Mucosa of stomach (tissue), 1 donor: ENCODE data around the gene AKAP13.
"Not testable (repeated sequence)": the region's sequence is repeated elsewhere in the genome, so short reads cannot be mapped to it uniquely, and the experiment has no call there.

Experiments used
- H3K27me3 ChIP-seq: one replicate; pipeline ENCODE4 v1.7.0; 2013; ENCODE audit warnings: mild to moderate bottlenecking, low read length; ENCODE audit not compliant: control insufficient read depth, insufficient read depth
- H3K36me3 ChIP-seq: one replicate; pipeline ENCODE4 v1.7.0; 2013; ENCODE audit warnings: low read length; ENCODE audit not compliant: control insufficient read depth, insufficient read depth
- H3K4me1 ChIP-seq: one replicate; pipeline ENCODE4 v1.7.0; 2013; ENCODE audit warnings: mild to moderate bottlenecking, low read length; ENCODE audit not compliant: control insufficient read depth, insufficient read depth
- H3K4me3 ChIP-seq: one replicate; pipeline ENCODE4 v1.7.0; 2013; ENCODE audit warnings: low read length
- H3K9ac ChIP-seq: one replicate; pipeline ENCODE4 v1.7.0; 2013; ENCODE audit warnings: mild to moderate bottlenecking, low read length, moderate library complexity
- H3K9me3 ChIP-seq: one replicate; pipeline ENCODE4 v1.7.0; 2013; ENCODE audit warnings: mild to moderate bottlenecking, low read length, moderate library complexity; ENCODE audit not compliant: control insufficient read depth
- donor health status: Pancreatic carcinoma.

AKAP13 gene

DNA sequence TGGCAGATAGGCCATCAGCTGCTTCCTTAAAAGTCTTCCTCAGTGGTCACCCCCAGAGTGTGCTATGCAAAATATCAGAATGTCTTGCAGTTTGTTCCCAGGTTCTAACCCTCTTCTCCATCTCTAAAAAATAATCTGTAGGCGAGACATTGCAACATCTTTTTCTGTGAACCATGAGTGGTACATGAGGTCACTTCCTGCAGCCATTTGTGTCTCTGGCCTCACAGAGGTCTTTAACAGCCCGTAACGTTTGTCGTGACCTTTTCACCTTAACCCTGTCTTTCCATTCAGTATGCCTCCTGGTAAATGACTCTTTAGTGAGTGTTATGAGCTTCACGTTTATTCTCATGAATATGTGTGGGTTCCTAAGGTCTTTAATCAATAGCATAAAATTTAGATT is 269.0 kb downstream of the AKAP13 start:
- no peaks in the 10 kb centered on the region for H3K4me1 ChIP-seq
- no peak overlapping the region for H3K9ac ChIP-seq
- H3K27me3 ChIP-seq: no peaks in the 10 kb centered on the region
- no peaks in the 10 kb centered on the region for H3K9me3 ChIP-seq
- H3K4me3 ChIP-seq: no peak overlapping the region
- H3K36me3 ChIP-seq: peaks cover 7% of the 10 kb centered on the region

DNA sequence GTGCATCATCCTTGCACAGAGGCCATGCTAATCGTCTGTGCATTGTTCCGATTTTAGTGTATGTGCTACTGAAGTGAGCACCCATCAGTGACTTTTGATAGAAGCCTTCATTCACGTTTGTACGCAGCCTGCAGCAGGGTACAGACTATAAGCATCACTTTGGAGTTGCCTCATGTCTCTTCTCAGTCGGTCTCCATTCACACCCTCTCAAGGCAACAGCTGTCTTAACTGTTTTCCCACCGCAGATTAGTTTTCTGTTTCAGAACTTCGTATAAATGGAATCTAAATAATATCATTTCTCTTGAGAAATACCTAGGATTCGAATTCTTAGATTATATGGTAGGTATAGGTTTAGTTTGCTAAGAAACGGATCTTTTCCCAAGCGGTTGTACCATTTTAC is 271.1 kb downstream of the AKAP13 start:
- Histone ChIP-seq H3K4me3 (no peak overlapping the region), H3K36me3 (peaks cover 4% of the 10 kb centered on the region), H3K27me3 (no peaks in the 10 kb centered on the region), H3K9ac (no peak overlapping the region), H3K4me1 (no peaks in the 10 kb centered on the region), H3K9me3 (no peaks in the 10 kb centered on the region)

DNA sequence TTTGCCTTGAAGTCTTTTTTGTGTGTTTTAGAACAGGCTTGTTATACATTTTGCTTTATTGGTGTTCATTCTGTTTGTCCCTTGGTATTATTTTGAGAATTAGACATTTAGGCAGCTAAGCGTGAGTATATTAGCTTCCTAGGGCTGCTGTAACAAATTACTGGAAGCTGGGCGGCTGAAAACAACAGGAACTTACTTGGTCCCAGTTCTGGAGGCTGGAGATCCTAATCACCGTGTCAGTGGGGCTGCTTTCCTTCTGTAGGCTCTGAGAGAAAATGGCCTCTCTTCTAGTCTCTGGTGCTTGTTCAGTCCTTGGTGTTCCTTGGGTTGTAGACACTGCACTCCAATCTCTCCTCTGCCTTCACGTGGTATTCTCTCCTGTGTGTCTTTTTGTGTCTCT is 272.1 kb downstream of the AKAP13 start:
- H3K4me1 ChIP-seq: no peaks in the 10 kb centered on the region
- H3K4me3 ChIP-seq: no peak overlapping the region
- no peaks in the 10 kb centered on the region for H3K36me3 ChIP-seq
- H3K27me3 ChIP-seq: no peaks in the 10 kb centered on the region
- H3K9ac ChIP-seq: no peak overlapping the region
- H3K9me3 ChIP-seq: no peaks in the 10 kb centered on the region

DNA sequence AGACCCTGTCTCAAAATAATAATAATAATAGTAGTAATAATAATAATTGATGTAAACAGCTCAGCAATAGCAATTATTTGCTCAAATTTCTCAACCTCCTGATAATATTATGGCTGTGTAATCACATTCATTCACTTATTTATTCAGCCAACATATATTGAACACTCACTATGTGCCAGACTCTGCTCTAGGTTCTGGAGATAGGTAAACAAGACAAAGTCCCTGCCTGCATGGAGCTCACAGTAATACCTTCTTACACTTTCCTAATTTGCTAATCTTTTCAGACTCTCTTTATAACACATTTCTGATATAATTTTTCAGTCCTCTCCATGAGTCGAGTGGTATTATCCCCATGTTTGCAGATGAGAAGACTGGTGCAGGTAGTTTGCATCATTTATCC is 276.7 kb downstream of the AKAP13 start:
- no peaks in the 10 kb centered on the region for H3K9me3 ChIP-seq
- no peaks in the 10 kb centered on the region for H3K36me3 ChIP-seq
- H3K4me1 ChIP-seq: no peaks in the 10 kb centered on the region
- H3K4me3 ChIP-seq: no peak overlapping the region
- no peaks in the 10 kb centered on the region for H3K27me3 ChIP-seq
- no peak overlapping the region for H3K9ac ChIP-seq

- Histone ChIP-seq H3K9ac (no peak overlapping the region), H3K36me3 (no peaks in the 10 kb centered on the region), H3K9me3 (no peaks in the 10 kb centered on the region), H3K4me3 (no peak overlapping the region), H3K4me1 (no peaks in the 10 kb centered on the region), H3K27me3 (no peaks in the 10 kb centered on the region)
These were observed 278.4 kb downstream of the AKAP13 start for GRCh38 chr15:85658816-85659215.

GRCh38 chr15:85661859-85662258 is 281.5 kb downstream of the AKAP13 start:
- Histone ChIP-seq H3K36me3 (peaks cover 7% of the 10 kb centered on the region), H3K4me1 (no peaks in the 10 kb centered on the region), H3K4me3 (no peak overlapping the region), H3K27me3 (no peaks in the 10 kb centered on the region), H3K9ac (no peak overlapping the region), H3K9me3 (no peaks in the 10 kb centered on the region)

GRCh38 chr15:85665677-85666076 is 285.3 kb downstream of the AKAP13 start:
- not testable (repeated sequence) for H3K36me3 ChIP-seq, H3K27me3 ChIP-seq, H3K9me3 ChIP-seq, H3K9ac ChIP-seq, H3K4me3 ChIP-seq
- H3K4me1 ChIP-seq: peaks cover 17% of the 10 kb centered on the region

- Histone ChIP-seq H3K4me3 (no peak overlapping the region), H3K4me1 (peaks cover 17% of the 10 kb centered on the region), H3K36me3 (peaks cover 13% of the 10 kb centered on the region), H3K9me3 (no peaks in the 10 kb centered on the region), H3K27me3 (no peaks in the 10 kb centered on the region), H3K9ac (no peak overlapping the region)
These were observed 287.4 kb downstream of the AKAP13 start for GRCh38 chr15:85667491-85668424.

GRCh38 chr15:85671156-85671555 is 290.8 kb downstream of the AKAP13 start:
- Histone ChIP-seq H3K27me3 (no peaks in the 10 kb centered on the region), H3K4me3 (no peak overlapping the region), H3K9me3 (no peaks in the 10 kb centered on the region), H3K9ac (no peak overlapping the region), H3K4me1 (peaks cover 17% of the 10 kb centered on the region), H3K36me3 (peaks cover 6% of the 10 kb centered on the region)

GRCh38 chr15:85672332-85673084 is 292.1 kb downstream of the AKAP13 start:
- Histone ChIP-seq H3K4me1 (peaks cover 11% of the 10 kb centered on the region), H3K36me3 (peaks cover 9% of the 10 kb centered on the region), H3K27me3 (no peaks in the 10 kb centered on the region), H3K9ac (no peak overlapping the region), H3K9me3 (no peaks in the 10 kb centered on the region), H3K4me3 (no peak overlapping the region)

GRCh38 chr15:85673326-85673725 is 292.9 kb downstream of the AKAP13 start:
- Histone ChIP-seq H3K9me3 (no peaks in the 10 kb centered on the region), H3K4me1 (peaks cover 2% of the 10 kb centered on the region), H3K36me3 (peaks cover 9% of the 10 kb centered on the region), H3K4me3 (no peak overlapping the region), H3K27me3 (no peaks in the 10 kb centered on the region), H3K9ac (no peak overlapping the region)

DNA sequence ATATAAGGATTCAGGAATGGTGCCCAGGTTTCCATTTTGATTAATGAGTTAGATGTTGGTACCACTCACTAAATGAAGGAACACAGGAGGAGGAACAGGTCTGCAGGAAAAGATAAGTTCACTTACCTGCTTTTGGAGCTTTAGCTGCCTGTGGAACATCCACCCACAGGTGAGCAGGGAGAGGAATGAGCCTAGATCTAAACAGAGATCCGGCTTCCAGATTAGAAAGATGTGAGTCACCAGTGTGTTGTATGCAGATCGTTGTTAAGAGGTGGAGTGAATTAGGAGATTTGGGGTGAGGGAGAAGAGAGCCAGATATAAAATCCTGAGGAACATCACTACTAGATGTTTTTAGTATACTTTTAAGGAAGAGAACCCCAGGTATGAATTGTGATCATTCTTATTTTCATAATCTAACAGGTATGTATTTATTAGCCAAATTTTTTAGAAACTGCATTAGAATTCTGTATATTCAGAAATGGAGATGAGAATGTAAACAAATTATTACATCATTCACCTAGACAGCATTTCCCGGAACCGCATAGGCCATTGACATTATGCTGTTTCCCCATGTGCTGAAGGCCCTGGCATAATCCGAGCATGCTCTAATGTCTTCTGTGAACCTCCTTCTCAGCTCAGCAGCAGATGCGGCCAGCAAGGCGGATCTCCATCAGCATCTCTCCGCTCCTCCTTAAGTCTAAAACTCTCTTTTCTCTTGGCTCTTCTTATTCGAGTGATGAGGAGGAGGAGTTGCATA is 296.1 kb downstream of the AKAP13 start:
- Histone ChIP-seq H3K36me3 (peaks cover 9% of the 10 kb centered on the region), H3K27me3 (no peaks in the 10 kb centered on the region), H3K4me3 (no peak overlapping the region), H3K4me1 (no peaks in the 10 kb centered on the region), H3K9ac (no peak overlapping the region), H3K9me3 (no peaks in the 10 kb centered on the region)
